RWPE2 (cell line): ENCODE data around the gene DCP1B.

Experiments
- ATAC-seq: fragments of 200-7000 bp; cut with Tn5 transposase; 3 replicates; pipeline ENCODE4 v1.9.1; 2021; ENCODE audit warnings: low read depth
- DNase-seq: peaks from one replicate; pipeline ENCODE4 v3.0.0-alpha.2; 2020; ENCODE audit warnings: low spot score
- H3K27ac ChIP-seq: fragments of 450-650 bp; 2 replicates; pipeline ENCODE4 v1.5.1; 2017; ENCODE audit warnings: mild to moderate bottlenecking; ENCODE audit not compliant: poor library complexity, severe bottlenecking
- H3K27me3 ChIP-seq: fragments of 250-450 bp; sonication (Bioruptor Pico); 2 replicates; pipeline ENCODE4 v1.5.1; 2021; ENCODE audit warnings: mild to moderate bottlenecking, moderate library complexity; ENCODE audit not compliant: insufficient read depth, poor library complexity, severe bottlenecking
- H3K36me3 ChIP-seq: fragments of 250-450 bp; sonication (Bioruptor Pico); 2 replicates; pipeline ENCODE4 v1.5.1; 2020; ENCODE audit warnings: low read depth, mild to moderate bottlenecking, moderate library complexity
- H3K4me1 ChIP-seq: fragments of 250-450 bp; sonication (Bioruptor Pico); 2 replicates; pipeline ENCODE4 v1.5.1; 2021; ENCODE audit warnings: mild to moderate bottlenecking, moderate library complexity; ENCODE audit not compliant: insufficient read depth, poor library complexity, severe bottlenecking
- H3K4me3 ChIP-seq: fragments of 250-450 bp; sonication (Bioruptor Pico); 2 replicates; pipeline ENCODE4 v1.5.1; 2021; ENCODE audit warnings: mild to moderate bottlenecking, moderate library complexity; ENCODE audit not compliant: severe bottlenecking
- H3K9me3 ChIP-seq: fragments of 250-450 bp; sonication (Bioruptor Pico); 2 replicates; pipeline ENCODE4 v1.5.1; 2021; ENCODE audit warnings: mild to moderate bottlenecking, moderate library complexity; ENCODE audit not compliant: severe bottlenecking
- TF ChIP-seq, protein P1 (sequence below): fragments of 450-650 bp; IDR thresholded peaks from one replicate; pipeline ENCODE4 v1.5.1; 2017; ENCODE audit warnings: mild to moderate bottlenecking, moderate library complexity; ENCODE audit not compliant: poor library complexity, severe bottlenecking

Gene DCP1B

DNA sequence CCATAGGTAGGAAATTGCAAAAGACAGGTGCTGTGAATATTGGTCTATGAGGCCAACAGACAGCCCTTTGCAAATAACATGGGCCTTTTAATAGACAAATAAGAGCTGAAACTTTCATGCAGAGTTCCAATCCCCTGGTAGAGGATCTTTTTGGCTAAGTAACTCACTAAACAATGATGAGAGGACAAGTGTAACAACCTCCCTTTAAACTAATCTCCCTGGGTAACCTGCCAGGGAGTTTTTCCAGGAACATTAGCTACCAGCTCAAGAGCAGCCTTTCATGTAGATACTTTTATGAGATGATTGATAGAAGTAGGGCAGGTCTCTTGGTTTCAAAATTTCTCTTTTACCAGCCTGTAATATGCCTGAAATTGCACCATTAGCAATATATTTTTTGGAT, 34.8 kb upstream of the DCP1B start:
- TF ChIP-seq, protein P1, sequence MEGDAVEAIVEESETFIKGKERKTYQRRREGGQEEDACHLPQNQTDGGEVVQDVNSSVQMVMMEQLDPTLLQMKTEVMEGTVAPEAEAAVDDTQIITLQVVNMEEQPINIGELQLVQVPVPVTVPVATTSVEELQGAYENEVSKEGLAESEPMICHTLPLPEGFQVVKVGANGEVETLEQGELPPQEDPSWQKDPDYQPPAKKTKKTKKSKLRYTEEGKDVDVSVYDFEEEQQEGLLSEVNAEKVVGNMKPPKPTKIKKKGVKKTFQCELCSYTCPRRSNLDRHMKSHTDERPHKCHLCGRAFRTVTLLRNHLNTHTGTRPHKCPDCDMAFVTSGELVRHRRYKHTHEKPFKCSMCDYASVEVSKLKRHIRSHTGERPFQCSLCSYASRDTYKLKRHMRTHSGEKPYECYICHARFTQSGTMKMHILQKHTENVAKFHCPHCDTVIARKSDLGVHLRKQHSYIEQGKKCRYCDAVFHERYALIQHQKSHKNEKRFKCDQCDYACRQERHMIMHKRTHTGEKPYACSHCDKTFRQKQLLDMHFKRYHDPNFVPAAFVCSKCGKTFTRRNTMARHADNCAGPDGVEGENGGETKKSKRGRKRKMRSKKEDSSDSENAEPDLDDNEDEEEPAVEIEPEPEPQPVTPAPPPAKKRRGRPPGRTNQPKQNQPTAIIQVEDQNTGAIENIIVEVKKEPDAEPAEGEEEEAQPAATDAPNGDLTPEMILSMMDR, result no peak
- peaks cover 84% of the 10 kb centered on the region for H3K27me3 ChIP-seq
- H3K4me3 ChIP-seq, result no peak overlapping the region
- no peaks in the 10 kb centered on the region for H3K9me3 ChIP-seq
- H3K27ac ChIP-seq, result no peak overlapping the region
- no peak for ATAC-seq
- no peaks in the 10 kb centered on the region for H3K36me3 ChIP-seq
- H3K4me1 ChIP-seq, result no peaks in the 10 kb centered on the region
- no peak for DNase-seq

- no peak overlapping the region for H3K4me3 ChIP-seq
- TF ChIP-seq, protein P1, result no peak
- H3K27me3 ChIP-seq, result peaks cover 89% of the 10 kb centered on the region
- no peak overlapping the region for H3K27ac ChIP-seq
- DNase-seq (no peak), ATAC-seq (no peak)
- H3K4me1 ChIP-seq, result no peaks in the 10 kb centered on the region
- no peaks in the 10 kb centered on the region for H3K9me3 ChIP-seq
- H3K36me3 ChIP-seq, result no peaks in the 10 kb centered on the region
These were observed 31.3 kb upstream of the DCP1B start for GRCh38 chr12:2035431-2036055.

DNA sequence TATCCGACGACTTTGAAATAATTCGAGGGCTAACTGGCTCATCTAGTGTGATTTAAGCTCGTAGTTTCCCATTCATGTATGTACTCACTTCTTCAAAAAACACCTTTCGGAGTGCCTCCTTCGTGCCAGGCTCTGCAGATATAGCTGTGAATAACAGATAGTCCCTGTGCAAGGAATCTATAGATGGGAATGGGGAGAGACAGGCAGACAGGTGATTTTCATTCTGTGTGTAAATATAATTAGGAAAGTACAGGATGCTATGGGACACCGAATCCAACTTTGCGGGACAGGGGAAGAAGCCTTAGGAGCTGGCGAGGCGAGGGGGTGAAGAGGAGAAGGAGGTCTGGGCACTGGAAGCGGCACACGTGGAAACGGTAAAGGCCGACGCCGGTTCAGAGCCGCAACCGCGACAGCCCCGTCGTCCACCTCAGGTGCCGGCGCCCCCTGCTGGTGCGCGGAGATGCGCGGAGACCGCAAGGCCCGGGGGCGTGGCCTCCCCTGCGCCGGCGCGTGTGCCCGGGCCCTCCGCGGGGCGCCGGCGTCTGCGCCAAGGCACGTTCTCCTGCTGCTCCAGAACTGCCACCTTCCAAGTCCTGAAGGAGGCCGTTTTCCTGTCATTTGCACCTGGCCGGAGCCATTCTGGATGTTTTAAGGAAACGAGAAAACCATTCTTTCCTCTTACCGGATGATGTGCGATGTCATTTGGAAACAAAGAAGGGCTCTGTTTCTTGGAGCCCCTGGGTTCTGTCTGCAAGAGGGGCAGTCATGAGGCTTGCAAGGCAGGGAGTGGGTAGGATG, 30.6 kb upstream of the DCP1B start:
- ATAC-seq (peak; percentile 93), DNase-seq (peak; percentile 81)
- Histone ChIP-seq H3K9me3 (no peaks in the 10 kb centered on the region), H3K4me3 (no peak overlapping the region), H3K27ac (no peak overlapping the region), H3K27me3 (peaks cover 89% of the 10 kb centered on the region), H3K36me3 (no peaks in the 10 kb centered on the region), H3K4me1 (no peaks in the 10 kb centered on the region)
- TF ChIP-seq, protein P1, result peak; percentile 96

DNA sequence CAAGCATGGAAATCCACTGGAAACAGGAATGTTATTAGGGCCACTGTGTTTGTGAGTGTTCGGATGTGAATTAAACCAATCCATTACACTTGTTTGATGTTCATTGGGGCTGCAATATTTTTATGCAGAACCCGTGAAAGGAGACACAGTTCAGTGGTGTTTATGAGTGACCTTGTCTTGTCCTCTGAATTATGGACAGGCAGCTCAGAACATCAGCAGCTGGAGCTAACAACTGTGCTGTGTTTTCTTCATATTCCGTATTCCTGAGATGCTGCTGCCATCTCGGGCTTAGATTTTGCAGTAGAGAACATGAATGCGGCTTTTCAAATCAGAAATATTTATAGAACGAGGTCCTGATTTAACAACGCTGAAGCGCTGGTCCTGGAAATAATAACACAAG, 28.2 kb upstream of the DCP1B start:
- TF ChIP-seq, protein P1, result no peak
- ATAC-seq, result no peak
- Histone ChIP-seq H3K27me3 (peaks cover 79% of the 10 kb centered on the region), H3K4me3 (no peak overlapping the region), H3K27ac (no peak overlapping the region), H3K4me1 (no peaks in the 10 kb centered on the region), H3K9me3 (no peaks in the 10 kb centered on the region), H3K36me3 (no peaks in the 10 kb centered on the region)
- DNase-seq, result no peak

DNA sequence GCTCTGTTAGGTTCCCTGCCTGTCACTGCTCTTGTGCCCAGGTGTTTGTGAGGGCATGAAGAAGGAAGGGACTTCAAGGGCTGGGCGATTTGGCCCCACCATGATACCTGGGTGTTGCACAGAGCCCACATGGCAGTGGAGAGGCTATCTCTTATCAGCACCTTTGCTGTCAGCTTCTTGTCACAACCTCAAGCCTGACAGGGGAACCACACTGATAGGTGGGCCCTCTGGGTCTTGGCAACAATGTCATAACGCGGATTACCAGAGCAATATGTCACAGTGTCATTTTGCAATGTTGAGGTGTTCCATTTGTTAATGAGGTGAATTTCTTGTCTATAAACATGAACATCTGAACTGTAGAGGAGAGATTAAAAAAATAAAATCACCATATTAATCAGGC, 25.6 kb upstream of the DCP1B start:
- TF ChIP-seq, protein P1, result no peak
- H3K36me3 ChIP-seq, result no peaks in the 10 kb centered on the region
- H3K27me3 ChIP-seq, result peaks cover 68% of the 10 kb centered on the region
- DNase-seq (no peak), ATAC-seq (no peak)
- no peaks in the 10 kb centered on the region for H3K4me1 ChIP-seq
- H3K27ac ChIP-seq, result no peak overlapping the region
- H3K9me3 ChIP-seq, result no peaks in the 10 kb centered on the region
- H3K4me3 ChIP-seq, result no peak overlapping the region
